ACHN (cell line): ENCODE results near the gene CLTA.
"Not testable (repeated sequence)": the region's sequence is repeated elsewhere in the genome, so short reads cannot be mapped to it uniquely, and the experiment has no call there.

ENCODE experiments used
- DNase-seq: peaks from one replicate; pipeline ENCODE4 v3.0.0-alpha.2; 2015
- in situ Hi-C: cut with HindIII; loops from 2 replicates; pipeline ENCODE4 v1.10.0; 2017; ENCODE audit warnings: low sequenced_read_pairs, low pct_ligation_motif_present, low pct_unique_long_range_greater_than_20kb

Gene CLTA

GRCh38 chr9:36154331-36154952 lies 36.3 kb upstream of the CLTA start:
- in situ Hi-C loops = no loop called here

GRCh38 chr9:36156116-36156515 lies 34.6 kb upstream of the CLTA start:
- DNase-seq = no peak
- in situ Hi-C loops = no loop called here

More at GRCh38 chr9:36154331-36154952, 36.3 kb upstream of the CLTA start:
- DNase-seq = no peak

- DNase-seq = no peak
- in situ Hi-C loops = no loop called here
These were observed 32.6 kb upstream of the CLTA start for GRCh38 chr9:36158122-36158521.

- no peak for DNase-seq
- in situ Hi-C loops = no loop called here
These were observed 31.8 kb upstream of the CLTA start for GRCh38 chr9:36158917-36159316.

GRCh38 chr9:36159509-36159908 lies 31.2 kb upstream of the CLTA start:
- DNase-seq, in situ Hi-C loops: not testable (repeated sequence)

GRCh38 chr9:36160126-36160525 lies 30.6 kb upstream of the CLTA start:
- in situ Hi-C loops, DNase-seq: not testable (repeated sequence)

GRCh38 chr9:36161187-36161586 lies 29.5 kb upstream of the CLTA start:
- no peak for DNase-seq
- in situ Hi-C loops = no loop called here

GRCh38 chr9:36162211-36162738 lies 28.4 kb upstream of the CLTA start:
- no peak for DNase-seq
- in situ Hi-C loops = no loop called here

- peak; percentile 27 for DNase-seq
These were observed 27.5 kb upstream of the CLTA start for GRCh38 chr9:36163049-36163785.

GRCh38 chr9:36163786-36164170 lies 26.9 kb upstream of the CLTA start:
- in situ Hi-C loops = no loop called here
- no peak for DNase-seq

More at GRCh38 chr9:36163049-36163785, 27.5 kb upstream of the CLTA start:
- in situ Hi-C loops = no loop called here

- in situ Hi-C loops = no loop called here
- DNase-seq = no peak
These were observed 26.3 kb upstream of the CLTA start for GRCh38 chr9:36164372-36164771.

- in situ Hi-C loops = no loop called here
- no peak for DNase-seq
These were observed 25.7 kb upstream of the CLTA start for GRCh38 chr9:36164989-36165388.

- in situ Hi-C loops = no loop called here
These were observed 24.9 kb upstream of the CLTA start for GRCh38 chr9:36165826-36166167.

GRCh38 chr9:36166168-36166927 lies 24.4 kb upstream of the CLTA start:
- in situ Hi-C loops = no loop called here
- DNase-seq = peak; percentile 80

More at GRCh38 chr9:36165826-36166167, 24.9 kb upstream of the CLTA start:
- no peak for DNase-seq

- no peak for DNase-seq
- in situ Hi-C loops = no loop called here
These were observed 21.6 kb upstream of the CLTA start, which contains the start of gene CCIN for GRCh38 chr9:36169166-36169565. Gene CCIN (plus strand): TSS chr9:36169388. CDS start chr9:36169503, 115 bp downstream.

- in situ Hi-C loops = no loop called here
- no peak for DNase-seq
These were observed 21.0 kb upstream of the CLTA start for GRCh38 chr9:36169708-36170107.

- in situ Hi-C loops = no loop called here
- DNase-seq = no peak
These were observed 20.2 kb upstream of the CLTA start for GRCh38 chr9:36170531-36170930.

- in situ Hi-C loops = no loop called here
These were observed 16.9 kb upstream of the CLTA start for GRCh38 chr9:36173861-36174260.

GRCh38 chr9:36174271-36174670 lies 16.4 kb upstream of the CLTA start:
- no peak for DNase-seq
- in situ Hi-C loops = no loop called here

More at GRCh38 chr9:36173861-36174260, 16.9 kb upstream of the CLTA start:
- DNase-seq = no peak
